HG03558 (cell line): ENCODE results near the gene TLR2.
"Not testable (repeated sequence)": the region's sequence is repeated elsewhere in the genome, so short reads cannot be mapped to it uniquely, and the experiment has no call there.

Experiments used
- ATAC-seq: cut with Tn5 transposase; IDR thresholded peaks from one replicate; pipeline ENCODE4 v1.9.1; 2021; ENCODE audit warnings: moderate number of reproducible peaks; ENCODE audit not compliant: unreplicated experiment; ENCODE audit errors: extremely low read depth

The TLR2 gene

DNA sequence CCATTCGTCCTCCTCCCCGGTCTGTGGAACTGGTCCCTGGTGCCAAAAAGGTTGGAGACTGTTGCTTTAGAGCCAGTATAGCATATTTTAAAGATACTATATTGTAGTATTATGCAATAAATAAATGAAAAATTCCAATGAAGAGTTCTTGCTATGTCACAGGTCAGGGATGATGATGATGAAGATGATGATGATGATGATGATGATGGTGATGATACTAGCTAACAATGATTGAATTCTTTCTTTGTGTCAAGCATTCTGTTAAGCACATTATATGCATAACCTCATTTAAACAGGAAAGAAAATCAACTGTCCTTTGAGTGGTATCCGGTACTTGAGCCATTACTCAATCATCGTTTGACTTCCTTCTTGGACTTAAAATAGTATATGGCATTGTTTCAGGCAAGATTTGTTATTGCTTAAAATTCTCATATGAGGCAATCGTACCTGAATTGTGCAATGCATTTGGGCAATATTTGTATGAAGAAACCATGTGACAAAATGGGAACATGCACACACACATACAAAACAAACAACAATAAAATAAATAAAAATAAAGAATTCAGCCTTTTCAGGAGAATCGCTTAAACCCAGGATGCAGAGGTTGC, 22.8 kb upstream of the TLR2 start:
- no peak for ATAC-seq

DNA sequence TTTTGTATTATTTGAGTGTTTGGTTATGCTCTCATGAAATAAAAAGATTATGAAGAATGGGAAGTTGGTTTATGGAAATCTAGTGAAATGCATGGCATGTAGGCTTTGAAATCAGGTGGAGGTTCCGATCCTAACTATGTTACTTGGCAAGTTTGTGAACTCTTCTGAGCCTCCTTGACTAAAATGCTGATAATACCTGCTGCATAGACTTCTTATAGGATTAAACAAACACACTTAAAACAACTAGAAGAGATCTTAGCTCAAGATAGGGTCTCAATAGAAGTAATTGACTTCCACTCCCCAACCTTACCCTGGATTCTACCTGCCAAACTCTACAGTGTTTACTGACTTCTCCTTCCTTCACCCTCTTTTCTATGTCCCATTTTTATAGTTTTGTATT, 22.2 kb upstream of the TLR2 start:
- ATAC-seq = no peak

DNA sequence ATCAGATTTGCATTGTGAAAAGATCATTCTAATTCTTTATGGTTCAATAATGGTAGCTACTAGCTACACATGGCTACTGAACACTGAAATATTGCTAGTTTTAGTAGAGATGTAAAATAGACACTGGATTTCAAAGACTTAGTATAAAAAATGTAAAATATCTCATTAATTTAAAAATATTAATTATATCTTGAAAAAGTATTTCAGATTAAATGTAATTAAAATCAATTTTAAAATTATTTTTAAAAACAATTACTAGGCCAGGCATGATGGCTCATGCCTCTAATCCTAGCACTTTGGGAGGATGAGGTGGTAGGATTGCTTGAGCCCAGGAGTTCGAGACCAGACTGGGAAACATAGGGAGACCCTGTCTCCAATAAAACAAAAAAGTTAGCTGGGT, 20.4 kb upstream of the TLR2 start:
- no peak for ATAC-seq

DNA sequence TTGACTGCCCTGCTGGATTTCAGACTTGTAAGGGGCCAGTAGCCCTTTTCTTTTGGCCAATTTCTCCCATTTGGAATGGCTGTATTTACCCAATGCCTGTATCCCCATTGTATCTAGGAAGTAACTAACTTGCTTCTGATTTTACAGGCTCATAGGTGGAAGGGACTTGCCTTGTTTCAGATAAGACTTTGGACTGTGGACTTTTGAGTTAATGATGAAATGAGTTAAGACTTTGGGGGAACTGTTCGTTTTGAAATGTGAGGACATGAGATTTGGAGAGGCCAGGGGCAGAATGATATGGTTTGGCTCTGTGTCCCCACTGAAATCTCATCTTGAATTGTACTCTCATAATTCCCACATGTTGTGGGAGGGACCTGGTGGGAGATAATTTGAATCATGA, 17.6 kb upstream of the TLR2 start:
- not testable (repeated sequence) for ATAC-seq

DNA sequence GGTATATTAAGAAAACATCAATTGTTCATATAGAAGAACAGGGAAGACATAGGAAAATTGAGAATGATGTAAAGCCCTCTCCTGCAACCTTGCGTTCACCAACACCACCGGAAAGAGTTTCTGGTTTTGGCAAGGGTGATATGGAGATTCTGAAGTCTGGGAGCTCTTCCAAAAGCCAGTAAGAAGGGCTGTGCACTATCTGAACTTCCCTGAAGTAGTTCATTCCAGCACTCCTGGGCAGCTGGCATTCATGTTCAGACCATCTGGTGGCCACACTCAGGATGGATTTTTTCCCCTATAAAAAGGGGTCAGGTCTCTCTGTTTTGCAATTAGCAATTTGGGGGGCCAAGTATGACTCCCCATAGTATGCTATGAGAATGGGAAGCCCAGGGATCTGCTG, 15.4 kb upstream of the TLR2 start:
- ATAC-seq = no peak

DNA sequence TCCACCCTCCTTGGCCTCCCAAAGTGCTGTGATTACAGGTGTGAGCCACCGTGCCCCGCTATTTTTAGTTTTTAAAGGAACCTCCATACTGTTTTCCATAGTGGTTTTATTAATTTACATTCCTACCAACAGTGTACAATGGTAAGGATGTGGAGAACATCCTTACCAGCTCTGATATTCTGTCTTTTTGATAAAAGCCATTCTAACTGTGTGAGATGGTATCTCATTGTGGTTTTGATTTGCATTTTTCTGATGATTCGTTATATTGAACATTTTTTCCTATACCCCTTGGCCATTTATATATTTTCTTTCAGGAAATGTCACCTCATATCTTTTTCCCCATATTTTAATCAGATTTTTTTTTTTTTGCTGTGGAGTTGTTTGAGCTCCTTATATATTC, 14.2 kb upstream of the TLR2 start:
- ATAC-seq = no peak

DNA sequence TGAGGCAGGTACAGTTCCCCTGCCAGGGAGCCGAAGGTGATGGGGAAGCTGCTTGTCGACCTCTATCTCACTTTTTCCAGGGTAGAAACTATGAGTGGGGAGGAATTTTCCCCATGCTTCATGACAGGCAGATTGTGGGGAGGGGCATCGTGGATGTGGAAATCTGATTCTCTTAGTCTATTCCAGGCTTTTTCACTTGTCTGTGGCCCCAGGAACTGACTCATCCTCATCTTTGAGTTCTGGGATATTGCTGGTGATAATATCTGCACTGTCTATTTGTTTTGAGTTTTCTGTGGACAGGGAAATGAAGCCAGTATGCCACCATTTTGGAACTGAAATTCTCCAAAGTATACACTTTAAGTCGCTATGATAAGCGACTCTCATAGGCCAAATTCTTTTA, 7.6 kb upstream of the TLR2 start:
- ATAC-seq = no peak

DNA sequence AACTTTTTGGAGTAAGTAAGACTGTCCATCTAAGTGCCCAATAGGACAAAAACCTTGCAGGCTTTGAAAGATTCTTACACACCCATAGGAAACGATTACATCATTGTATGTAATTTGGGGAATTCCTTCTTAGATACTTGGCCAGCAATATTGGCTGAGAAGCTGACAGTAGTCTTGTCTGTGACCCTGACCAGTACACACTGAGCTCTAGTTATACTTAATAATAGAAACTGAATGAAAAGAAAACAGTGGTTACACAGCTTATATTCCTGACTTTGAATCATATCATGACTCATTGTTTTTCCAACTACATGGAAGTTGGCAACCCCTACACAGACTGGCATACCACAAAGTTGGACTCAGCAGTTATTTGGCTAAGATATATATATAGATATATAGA, 7.1 kb upstream of the TLR2 start:
- ATAC-seq = no peak

DNA sequence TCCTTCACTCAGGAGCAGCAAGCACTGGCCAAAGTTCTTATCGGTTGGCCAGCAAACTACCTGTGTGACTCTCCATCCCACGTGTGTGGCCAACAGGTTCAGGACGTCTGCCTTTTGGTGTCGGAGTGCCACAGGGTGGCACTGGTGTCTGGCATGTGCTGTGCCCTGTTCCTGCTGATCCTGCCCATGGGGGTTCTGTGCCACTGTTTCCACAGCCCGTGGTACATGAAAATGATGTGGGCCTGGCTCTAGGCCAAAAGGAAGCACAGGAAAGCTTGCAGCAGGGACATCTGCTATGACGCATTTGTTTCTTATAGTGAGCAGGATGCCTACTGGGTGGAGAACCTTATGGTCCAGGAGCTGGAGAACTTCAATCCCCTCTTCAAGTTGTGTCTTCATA, 4.6 kb upstream of the TLR2 start:
- ATAC-seq = no peak

DNA sequence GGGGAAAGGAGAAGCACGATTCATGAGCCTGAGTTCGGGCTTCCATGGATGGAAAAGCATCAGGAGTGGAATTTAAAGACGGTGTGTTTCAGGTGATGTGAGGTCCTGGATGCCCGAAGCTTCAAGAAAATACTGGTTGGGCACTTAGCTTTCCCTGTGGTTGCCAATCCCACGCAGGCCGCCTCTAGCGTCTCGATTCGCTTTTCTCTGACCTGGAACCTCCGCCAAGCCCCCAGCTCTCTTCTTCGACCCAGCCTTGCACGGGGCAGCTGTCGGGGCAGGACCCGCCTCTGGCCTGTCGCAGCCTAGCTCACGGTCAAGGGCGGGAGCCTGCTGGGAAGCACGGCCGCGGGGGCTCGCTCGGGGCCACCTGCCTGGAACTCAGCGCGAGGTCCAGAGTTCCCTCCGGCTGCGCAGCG, 308 bp upstream of the TLR2 start:
- ATAC-seq = no peak

DNA sequence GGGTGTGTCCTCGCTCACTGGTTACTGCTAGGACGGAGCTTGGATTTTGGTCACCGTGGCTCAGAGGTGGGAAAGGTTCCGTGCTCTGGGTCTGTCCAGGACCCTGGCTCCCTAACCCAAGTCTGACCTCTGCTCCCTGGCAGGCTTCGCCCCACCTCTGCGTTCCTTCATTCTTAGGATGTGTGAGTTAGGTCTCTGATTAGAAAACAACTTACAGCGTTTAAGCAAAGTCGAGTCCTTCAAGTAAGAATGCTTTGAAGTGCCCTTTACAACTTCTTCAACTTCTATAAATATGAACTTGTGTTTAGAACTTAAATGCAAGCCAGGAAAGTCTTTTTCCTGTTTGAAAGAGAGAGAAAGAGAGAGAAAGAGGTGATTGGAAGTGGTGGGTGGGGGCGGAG, 891 bp downstream of the TLR2 start:
- ATAC-seq = no peak

DNA sequence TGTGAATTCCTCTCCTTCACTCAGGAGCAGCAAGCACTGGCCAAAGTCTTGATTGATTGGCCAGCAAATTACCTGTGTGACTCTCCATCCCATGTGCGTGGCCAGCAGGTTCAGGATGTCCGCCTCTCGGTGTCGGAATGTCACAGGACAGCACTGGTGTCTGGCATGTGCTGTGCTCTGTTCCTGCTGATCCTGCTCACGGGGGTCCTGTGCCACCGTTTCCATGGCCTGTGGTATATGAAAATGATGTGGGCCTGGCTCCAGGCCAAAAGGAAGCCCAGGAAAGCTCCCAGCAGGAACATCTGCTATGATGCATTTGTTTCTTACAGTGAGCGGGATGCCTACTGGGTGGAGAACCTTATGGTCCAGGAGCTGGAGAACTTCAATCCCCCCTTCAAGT, 20.4 kb downstream of the TLR2 start:
- ATAC-seq = no peak

DNA sequence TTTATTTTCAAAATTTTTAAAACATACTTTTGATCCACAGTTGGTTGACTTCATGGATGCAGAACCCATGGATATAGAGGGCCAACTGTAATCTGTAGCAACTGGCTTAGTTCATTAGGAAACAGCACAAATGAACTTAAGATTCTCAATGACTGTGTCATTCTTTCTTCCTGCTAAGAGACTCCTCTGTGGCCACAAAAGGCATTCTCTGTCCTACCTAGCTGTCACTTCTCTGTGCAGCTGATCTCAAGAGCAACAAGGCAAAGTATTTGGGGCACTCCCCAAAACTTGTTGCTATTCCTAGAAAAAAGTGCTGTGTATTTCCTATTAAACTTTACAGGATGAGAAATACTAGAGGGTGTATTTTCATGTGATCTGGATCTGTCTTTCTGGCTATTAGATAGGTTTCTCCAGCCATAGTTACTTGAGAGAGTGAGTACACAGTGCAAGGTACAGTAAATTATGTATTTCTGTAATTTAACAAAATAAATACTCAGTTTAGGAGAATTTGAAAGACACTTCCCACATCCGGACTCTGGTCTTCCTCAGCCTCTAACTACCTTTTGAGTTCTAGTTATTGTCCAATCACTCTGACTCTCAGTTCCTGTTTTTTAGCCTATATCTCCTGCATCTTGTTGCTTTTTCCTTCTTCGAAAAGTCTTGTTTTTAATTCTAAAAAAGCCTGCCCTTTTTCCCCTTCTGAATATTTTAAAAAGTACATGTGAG, 21.8 kb downstream of the TLR2 start:
- ATAC-seq = no peak

DNA sequence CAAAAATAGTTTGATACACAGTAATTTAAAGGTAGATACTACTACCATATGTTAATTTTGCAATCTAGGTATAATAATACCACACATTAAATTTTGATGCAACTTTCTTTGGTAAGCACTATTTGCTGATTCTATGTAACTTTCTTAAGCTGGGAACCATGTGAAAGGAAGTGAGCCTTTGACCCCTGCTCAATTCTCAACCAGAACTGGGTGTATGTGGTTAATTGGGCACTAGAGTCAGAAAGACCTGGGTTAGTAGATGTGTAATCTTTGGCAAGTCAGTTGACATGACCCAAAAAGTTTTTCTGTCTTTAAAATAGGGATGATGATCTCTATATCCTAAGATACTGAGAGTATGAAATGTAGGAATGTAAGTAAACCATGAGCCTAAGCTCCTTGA, 22.4 kb downstream of the TLR2 start:
- ATAC-seq = no peak

DNA sequence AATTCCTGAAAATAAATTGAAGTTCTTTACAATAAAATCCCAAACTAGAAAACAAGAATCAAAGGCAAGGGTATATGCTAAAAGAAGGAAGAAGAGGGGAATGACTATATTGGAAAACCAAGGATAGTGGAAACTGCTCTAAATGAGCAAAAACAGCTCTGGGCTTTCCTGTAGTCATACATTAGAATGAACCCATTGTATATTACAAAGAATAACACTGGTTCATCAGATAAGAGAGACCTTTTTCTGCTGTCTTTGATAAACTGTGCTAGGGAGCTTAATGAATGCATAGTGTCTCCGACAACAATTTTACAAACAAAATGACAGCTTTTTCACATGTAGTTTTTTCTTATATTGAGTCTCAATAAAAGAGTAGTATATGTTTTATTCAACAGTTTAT, 26.6 kb downstream of the TLR2 start:
- ATAC-seq = no peak

DNA sequence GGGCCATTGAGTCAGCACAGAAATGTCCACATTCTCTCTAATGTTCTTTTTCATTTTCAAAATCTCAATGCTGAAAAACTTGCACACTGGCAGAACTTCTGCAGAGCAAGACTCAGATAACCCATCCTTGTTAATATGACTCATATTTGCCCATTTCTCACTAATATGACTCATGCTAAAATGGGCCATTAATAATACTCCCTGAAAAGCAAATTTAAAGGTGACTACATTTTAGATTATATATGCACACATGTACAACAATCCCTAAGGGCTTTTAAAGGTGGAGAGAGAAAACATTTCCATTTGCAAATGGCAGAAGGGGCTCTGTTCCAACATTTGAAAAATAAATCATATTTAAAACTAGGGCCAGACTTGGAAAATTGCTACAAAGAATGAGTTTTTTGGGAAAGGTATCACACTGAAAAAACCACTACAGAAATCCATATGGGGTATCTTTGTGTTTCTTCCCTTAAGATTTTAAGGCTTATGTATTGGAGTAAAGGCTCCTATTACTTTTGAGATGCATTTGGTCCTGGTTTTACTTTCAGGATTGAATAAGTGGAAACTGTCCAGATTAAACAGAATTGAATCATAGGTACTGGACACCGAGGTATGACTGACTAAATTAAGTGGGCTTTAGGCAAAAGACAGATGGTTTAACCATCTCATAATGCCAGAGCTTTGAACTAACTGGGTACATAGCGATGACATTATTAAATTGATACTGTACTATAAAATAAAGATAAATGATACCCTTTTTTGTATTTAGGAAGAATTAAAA, 30.0 kb downstream of the TLR2 start:
- no peak for ATAC-seq

DNA sequence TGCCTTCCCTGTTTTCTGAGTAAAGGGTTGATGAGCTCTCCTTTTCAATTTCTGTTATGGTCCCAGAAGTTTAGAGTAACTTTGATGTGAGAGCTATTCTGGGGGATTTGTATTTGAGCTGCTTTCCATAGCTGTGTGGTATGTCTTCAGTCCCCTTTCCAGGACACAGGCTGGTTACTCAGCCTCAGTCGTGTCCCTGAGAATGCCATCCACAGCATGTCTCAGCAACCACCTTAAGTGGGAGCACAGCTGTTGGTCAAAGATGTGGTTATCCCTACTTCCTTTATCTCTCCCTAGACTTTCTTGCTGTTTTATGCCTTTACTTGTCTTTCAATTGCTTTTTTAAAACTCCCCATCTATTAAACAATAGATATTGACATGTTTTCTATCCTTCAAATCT, 38.0 kb downstream of the TLR2 start:
- no peak for ATAC-seq

DNA sequence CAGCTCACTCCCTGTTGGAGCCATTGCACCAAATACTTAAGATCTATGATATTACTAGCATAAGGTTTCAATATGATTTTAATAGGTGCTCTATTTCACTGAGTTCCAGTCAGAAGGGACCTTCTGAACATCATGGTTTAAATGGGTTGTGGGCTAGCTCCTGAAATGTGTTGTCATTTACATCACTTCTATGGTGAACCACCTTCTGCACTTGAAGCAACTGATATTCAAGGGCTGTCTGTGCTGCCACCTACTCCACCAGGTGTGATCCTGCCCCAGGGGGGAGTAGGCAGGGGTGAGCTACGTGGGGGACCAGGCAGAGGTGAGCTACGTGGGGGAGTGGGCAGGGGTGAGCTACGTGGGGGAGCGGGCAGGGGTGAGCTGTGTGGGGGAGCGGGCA, 40.5 kb downstream of the TLR2 start:
- no peak for ATAC-seq

DNA sequence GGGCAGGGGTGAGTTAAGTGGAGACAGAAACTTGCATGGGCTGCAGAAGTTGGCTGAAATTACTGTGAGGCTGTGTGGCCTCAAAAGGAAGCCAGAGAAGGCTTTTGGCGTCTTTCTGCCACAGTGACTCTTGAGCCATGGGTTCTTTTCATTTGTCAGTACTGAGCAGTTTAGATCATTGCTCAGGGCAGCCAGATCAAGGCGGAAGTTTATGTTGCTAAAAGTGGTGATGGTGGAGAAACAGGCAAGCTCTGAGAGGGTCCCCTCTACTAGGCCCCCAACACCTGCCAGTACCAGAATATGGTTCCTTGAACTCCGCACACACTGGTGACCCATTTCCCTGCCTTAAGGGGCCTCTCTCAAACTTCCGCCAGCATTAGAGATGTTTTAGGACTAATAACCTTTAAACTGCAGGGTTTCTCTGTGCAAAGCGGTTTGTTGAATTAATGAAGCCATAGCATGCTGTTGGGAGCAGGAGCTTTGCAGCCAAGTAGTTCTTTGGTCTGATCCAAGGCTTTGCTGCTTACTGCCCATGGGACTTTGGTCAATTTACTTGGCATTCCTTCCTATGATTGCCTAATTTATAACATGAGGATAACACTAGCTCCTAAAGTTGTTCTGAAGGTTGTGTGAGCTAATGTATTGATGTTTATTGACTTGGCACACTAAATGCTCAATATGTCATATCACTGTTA, 41.2 kb downstream of the TLR2 start:
- ATAC-seq = no peak

DNA sequence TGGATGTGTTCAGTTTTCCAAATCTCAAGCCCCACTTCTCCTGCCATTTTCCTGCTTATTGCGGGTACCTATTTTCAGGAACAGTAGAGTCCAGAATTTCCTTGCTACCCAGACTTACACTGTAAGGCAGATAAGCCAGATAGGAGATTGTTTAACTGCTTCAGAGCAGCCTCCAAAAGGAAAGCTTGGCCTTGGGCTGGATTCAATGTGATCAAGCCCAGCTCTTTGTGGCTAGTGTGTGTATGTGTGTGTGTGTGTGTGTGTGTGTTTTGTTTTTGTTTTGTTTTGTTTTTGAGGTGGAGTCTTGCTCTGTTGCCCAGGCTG, 41.7 kb downstream of the TLR2 start:
- no peak for ATAC-seq

DNA sequence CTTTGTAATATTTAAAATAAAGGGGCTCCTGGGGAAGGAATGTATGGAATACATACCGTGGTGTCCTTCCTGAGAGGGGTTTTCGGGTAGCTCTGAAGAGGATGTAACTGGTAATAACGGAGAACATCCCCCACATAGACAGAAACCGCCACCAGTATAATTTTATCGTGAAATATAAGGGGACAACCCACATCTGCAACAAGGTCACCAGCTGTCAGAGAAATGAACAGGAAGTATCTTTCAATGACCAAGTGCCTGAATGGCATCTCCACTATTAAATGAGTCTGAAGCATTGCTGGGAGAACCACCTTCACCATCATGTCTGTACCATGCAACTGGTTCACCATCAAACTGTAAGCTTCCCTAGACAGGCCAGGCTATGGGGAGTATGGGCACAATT, 44.1 kb downstream of the TLR2 start:
- ATAC-seq = no peak
